NCI-H526 treated with DMSO at 0.1 percent for 48 hours (cell line): ENCODE measurements around the gene SH3RF2.

Experiments used
- DNase-seq: peaks from one replicate; lab custom pipeline; 2025; lab: John Stamatoyannopoulos, UW

Gene SH3RF2

DNA sequence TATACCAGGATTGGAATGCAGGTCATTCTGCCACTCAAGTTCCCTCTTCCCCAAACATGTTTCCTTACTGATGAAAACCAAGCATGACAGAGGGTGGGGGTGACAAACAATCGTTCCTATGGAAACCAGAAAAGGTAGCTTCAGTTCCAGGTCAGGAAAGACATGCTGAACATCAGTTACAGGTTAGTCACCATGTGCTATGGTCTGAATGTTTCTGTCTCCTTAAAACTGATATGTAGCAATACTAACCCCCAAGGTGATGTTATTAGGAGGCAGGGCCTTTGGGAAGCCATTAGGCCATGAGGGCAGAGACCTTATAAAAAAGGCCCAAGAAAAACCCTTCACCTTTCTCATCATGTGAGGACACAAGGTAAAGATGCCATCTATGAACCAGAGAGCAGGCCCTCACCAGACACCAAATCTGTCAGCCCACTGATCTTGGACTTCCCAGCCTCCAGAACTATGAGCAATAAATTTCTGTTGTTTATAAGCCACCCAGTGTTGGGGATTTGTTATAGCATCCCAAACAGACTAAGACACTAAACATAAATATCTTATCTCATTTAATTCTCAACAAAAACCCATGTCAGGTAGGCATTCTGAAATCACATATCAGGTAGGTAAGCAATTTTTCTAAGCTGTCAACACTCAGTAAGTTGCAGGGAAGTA is 15.7 kb upstream of the SH3RF2 start:
- no peak for DNase-seq

GRCh38 chr5:145921211-145921610 is 15.2 kb upstream of the SH3RF2 start:
- no peak for DNase-seq

DNA sequence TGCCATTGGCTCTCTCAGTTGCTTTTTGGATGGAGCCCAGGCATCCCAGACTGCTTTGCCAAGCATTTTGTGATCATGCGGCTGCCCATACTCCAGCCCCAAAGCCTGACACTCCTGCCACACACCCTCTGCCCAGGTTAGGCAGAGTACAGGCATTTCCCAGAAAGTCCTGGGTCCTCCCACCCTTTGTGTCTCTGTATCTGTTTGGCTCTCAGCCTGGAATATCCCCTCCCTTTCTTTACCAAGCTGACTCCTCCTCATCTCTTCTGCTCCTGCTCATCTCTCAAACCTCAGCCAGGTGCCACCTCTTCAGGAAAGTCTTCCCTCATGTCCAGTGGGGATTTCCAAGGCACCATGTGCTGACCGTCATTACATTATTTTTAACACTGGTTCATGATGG is 14.3 kb upstream of the SH3RF2 start:
- no peak for DNase-seq

DNA sequence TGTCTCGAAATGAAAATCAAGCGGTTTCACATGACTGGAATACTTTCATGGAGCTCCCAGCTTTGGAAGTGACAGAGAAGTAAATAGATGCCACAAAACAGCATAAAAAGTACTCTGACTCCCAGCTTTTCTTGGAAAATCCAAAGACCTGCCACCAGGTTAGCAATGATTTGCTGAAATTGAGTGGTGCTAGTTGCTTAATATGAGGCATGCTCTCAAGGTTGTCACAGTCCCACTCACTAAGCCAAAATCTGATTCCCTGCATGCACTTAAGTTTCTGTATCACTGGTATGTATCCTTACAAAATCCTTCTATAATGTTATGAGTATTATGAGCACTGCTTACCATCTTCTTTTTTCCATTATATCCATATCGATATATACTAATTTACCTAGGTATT is 13.0 kb upstream of the SH3RF2 start:
- no peak for DNase-seq

GRCh38 chr5:145924849-145925248 is 11.5 kb upstream of the SH3RF2 start:
- no peak for DNase-seq

- no peak for DNase-seq
These were observed 11.0 kb upstream of the SH3RF2 start for GRCh38 chr5:145925353-145925752.

DNA sequence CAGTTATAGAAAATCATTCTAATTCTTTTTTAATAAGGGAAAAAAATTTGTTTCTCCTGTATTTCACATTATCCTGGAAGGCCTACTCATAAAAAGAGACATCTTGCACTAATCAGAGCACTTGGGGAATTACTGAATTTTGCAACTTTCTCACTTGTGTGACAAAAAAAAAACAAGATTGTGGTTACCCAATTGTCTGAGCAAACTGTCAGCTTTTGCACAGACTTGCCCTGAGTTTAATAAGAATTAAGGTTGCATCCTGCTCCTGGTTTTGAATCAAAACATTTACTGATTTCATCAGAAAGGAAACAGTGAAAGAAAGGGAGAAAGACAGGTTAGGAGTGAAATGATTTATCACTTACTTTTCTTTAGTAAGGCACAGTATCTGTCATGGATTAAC is 10.6 kb upstream of the SH3RF2 start:
- DNase-seq: no peak

DNA sequence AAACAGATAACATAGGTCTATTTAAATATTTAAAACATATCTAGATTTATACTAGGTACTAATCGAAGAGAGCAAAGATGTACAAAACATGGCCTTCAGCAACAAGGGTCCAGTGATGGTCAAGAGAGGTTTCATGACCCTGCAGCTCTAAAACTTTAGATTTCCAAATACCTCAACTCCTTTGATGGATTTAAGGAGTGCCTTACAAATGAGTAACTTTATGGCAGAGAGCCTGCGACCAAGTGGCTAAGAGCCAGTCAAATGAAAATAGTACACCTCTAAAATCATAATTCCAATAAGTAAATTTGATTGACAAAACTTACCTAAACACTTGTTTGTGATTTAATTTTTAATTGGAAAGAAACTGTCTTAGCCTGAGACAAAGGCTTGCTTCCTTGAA is 4.7 kb upstream of the SH3RF2 start:
- no peak for DNase-seq

- no peak for DNase-seq
These were observed 2.1 kb upstream of the SH3RF2 start for GRCh38 chr5:145934276-145934675.

DNA sequence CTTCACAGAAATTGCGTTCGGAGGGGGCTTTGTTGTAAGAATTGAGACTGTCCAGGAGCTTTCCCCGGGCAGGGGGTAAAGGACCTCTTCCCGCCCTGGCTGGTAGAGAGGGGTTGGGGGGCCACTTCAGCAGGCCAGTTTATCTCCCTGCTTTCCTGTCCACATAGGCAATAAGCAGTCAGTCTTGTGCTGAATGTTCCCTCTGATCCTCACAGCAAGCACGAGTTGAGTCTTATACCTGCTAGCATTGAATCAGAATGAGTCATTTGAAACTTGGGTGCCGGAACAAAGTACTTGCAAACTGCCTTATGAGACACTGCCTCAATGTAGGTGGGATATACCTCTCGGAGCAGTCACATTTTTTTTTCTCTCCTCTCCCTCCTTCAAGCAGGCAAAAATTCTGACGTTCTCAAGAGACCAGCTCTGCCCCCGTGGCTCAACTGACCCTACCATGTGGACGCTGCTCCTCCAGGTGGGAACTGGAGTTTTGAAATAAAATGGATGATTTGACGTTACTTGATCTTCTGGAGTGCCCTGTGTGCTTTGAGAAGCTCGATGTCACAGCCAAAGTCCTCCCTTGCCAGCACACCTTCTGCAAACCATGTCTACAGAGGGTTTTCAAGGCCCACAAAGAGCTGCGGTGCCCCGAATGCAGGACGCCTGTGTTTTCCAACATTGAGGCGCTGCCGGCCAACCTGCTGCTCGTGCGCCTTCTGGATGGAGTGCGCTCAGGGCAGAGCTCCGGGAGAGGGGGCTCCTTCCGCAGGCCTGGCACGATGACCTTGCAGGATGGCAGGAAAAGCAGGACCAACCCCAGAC is 1.3 kb downstream of the SH3RF2 start:
- no peak for DNase-seq

GRCh38 chr5:145938776-145939539 is 2.6 kb downstream of the SH3RF2 start:
- no peak for DNase-seq

DNA sequence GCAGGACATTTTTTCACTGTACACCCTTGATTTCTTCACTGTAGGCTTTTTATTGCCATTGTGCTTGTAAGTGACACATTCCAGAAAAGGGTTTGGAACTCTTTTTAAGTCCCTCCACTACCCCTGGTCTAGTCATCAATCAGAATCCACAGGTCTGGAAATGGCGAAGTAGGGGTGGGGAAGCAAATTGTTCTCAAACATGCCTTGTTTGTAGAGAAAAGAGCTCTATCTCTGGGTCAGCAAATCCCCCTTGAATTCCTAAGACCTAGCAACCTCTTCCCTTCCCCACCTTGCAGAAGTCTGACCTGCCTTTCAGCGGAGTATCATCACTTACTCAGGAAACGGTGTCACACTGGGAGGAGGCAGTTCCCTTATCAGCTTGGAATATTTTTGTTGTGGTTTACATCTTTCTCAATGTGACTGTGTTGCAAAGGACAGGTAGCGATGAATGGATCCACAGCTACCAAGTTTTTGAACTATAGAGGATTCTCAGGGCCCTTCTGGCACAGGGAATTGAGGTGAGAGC is 3.2 kb downstream of the SH3RF2 start:
- no peak for DNase-seq

DNA sequence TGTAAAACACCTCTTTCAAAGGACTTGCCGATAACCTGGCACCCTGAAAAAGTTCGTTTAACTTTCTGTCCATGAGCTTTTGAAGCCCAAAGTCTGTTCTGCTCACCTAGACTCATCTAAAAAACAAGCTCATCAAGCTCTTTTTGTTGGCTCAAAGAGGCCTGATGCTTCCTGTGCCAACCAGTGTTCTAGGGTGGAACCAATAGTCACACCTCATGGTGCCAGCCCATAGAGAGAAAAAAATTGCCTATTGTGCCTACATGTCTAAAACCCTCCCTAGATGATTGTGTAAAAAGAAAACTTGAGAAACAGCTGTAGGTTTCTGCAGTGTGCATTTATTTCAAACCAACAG is 4.7 kb downstream of the SH3RF2 start:
- DNase-seq: no peak

- no peak for DNase-seq
These were observed 5.2 kb downstream of the SH3RF2 start for GRCh38 chr5:145941448-145942130.

DNA sequence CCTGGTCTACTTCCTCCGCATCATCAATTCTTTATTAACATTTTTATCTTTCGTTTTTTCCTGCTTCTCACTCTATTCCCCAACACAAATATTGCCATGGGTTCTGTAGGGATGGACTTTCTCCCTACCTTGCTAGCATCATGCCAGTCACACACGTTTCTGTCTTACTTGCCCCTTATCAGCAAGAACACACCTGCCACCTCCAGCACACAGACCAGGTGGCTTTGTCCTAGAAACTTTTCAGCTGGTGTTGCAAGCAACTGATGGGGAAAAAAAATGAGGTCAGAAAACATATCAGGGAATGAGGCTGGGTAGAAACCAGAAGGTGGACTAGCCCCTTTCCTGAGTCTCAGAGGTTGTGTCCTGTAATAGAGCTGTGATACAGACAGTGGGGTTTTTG is 5.8 kb downstream of the SH3RF2 start:
- DNase-seq: no peak

DNA sequence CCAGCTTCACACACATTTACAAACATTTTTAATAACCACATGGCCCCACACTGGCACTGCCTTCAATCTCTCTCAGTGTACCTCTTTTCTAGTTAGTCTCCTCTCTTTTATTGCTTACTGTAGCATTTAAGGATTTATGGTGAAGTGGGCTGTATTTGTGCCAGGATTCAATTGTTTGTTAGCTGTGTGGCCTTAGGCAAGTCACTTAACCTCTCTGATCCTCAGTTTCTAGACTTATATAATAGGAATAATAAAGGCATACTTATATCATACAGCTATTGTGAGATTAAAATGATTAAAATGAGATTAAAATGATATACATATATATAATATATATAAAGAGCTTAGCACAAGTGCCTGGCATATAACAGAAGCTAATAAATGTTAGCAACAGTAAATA is 6.4 kb downstream of the SH3RF2 start:
- no peak for DNase-seq

- DNase-seq: no peak
These were observed 7.3 kb downstream of the SH3RF2 start for GRCh38 chr5:145943674-145944121.

DNA sequence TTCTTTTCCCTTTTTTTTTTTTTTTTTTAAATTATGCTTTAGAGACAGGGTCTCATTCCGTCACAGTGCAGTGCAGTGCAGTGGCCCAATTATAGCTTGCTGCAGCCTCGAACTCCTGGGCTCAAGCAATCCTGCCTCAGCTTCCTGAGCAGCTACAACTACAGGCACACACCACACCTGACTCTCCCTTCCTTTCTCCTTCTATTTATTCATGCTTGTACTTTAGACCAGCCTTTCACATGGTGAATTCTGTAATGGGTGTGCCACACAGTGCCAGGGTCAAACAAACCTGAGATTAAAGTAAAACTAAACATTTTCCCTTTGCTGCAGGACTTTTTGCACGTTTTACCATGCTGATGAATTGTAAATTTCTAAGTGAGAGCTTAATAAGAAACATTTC is 8.0 kb downstream of the SH3RF2 start:
- DNase-seq: no peak

DNA sequence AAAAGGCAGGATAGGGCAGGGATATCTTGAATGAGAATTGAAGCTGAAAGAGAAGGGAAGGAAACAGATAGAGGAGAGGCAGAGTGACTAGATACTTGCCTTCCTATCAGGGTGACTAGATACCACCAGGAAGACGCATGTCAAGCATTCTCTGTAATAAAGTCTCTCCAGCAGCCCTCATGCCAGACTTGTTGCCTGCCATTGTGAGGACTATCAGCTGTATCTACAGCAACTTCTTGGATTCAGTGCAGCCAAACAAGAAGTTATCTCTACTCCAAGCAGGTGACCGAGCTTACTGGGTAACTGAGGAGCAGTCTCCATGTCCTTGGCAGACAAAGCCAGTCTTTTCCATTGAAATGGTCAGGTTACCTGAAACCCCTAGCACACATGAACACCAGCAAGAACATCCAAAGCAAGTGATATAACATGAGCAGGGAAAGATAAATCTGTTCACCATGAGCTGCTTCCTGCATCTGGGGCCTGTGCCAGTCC is 9.3 kb downstream of the SH3RF2 start:
- no peak for DNase-seq

- no peak for DNase-seq
These were observed 9.9 kb downstream of the SH3RF2 start for GRCh38 chr5:145946112-145946861.

DNA sequence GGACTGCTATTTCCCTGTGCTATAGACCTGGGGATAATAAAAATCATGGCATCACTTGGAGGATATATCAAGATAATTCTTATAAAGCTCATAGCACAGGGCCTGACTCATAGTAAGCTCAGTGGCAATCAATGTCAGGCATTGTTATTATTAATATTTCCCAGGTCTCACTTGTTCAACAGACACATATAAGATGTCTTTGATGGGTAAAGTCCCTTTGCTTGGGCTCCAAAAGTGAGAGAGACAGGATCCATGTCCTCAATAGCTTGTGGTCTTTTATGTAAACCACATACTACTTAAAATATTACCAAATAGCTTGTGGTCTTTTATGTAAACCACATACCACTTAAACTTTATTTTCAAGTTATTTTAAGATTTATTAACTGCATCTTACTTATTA is 11.2 kb downstream of the SH3RF2 start:
- DNase-seq: no peak
